Measurements from ENCODE around the gene LINGO3. TPM values are rescaled to one million over a fixed set of nuclear protein-coding genes. Genes with fewer than 3 reads are reported as not detected.

LINGO3 gene
- total RNA-seq, 1 donor from 2014 or later = not detected

GRCh38 chr19:2339644-2340310 lies 31.8 kb upstream of the LINGO3 start:
- no peak for DNase-seq

GRCh38 chr19:2338751-2339643 lies 31.0 kb upstream of the LINGO3 start:
- no peak for DNase-seq

- DNase-seq = no peak
Measured at GRCh38 chr19:2338055-2338615, 30.2 kb upstream of the LINGO3 start.

GRCh38 chr19:2337329-2337707 lies 29.4 kb upstream of the LINGO3 start:
- DNase-seq = no peak

GRCh38 chr19:2336528-2337328 lies 28.8 kb upstream of the LINGO3 start:
- no peak for DNase-seq

- DNase-seq = no peak
Measured at GRCh38 chr19:2335848-2336247, 27.9 kb upstream of the LINGO3 start.

GRCh38 chr19:2334986-2335846 lies 27.3 kb upstream of the LINGO3 start:
- no peak for DNase-seq

- DNase-seq = no peak
Measured at GRCh38 chr19:2334426-2334825, 26.5 kb upstream of the LINGO3 start.

- DNase-seq = no peak
Measured at GRCh38 chr19:2333807-2334211, 25.9 kb upstream of the LINGO3 start.

- DNase-seq = no peak
Measured at GRCh38 chr19:2333027-2333806, 25.3 kb upstream of the LINGO3 start.

- DNase-seq = peak; percentile 76
Measured at GRCh38 chr19:2332341-2333026, 24.5 kb upstream of the LINGO3 start.

GRCh38 chr19:2331601-2332246 lies 23.8 kb upstream of the LINGO3 start:
- DNase-seq = no peak

GRCh38 chr19:2330632-2331284 lies 22.8 kb upstream of the LINGO3 start:
- no peak for DNase-seq

GRCh38 chr19:2330255-2330631 lies 22.3 kb upstream of the LINGO3 start:
- no peak for DNase-seq

- no peak for DNase-seq
Measured at GRCh38 chr19:2329501-2329916, 21.6 kb upstream of the LINGO3 start.

- no peak for DNase-seq
Measured at GRCh38 chr19:2329149-2329478, 21.2 kb upstream of the LINGO3 start.

- peak; percentile 75 for DNase-seq
Measured at GRCh38 chr19:2328401-2329148, 20.6 kb upstream of the LINGO3 start, which contains the start of the genes LSM7 and SPPL2B. Gene LSM7, minus strand, starts transcription at chr19:2328586. Its CDS starts 20 bp downstream, at chr19:2328566. Gene SPPL2B, plus strand, starts transcription at chr19:2328684. Its CDS starts 26 bp downstream, at chr19:2328710.

- DNase-seq = peak; percentile 34
Measured at GRCh38 chr19:2327773-2328400, 19.9 kb upstream of the LINGO3 start.

Data from skin of body (tissue), 2 donors.